H1 (cell line): ENCODE results near the gene RAP1GAP. TPM values are rescaled to one million over a fixed set of nuclear protein-coding genes. Genes with fewer than 3 reads are reported as not detected.

Experiments
- CTCF ChIA-PET: fragments of 300-600 bp; sonication (Branson Sonifier 250); formaldehyde crosslinking; loops from one replicate; lab custom pipeline; 2021; ENCODE audit not compliant: partially characterized antibody; lab: Charles Lee
- POLR2A ChIA-PET: fragments of 300-600 bp; sonication (Branson Sonifier 250); formaldehyde crosslinking; loops from one replicate; lab custom pipeline; 2021; ENCODE audit warnings: inconsistent platforms; ENCODE audit not compliant: partially characterized antibody; lab: Charles Lee
- DNase-seq, 2 experiments: peaks; one replicate each; pipeline versions ENCODE4 v3.0.0 to v3.0.0-alpha.2; 2010 to 2022; ENCODE audit warnings: low spot score in 2 of 2, low read depth in 1 of 2, mixed read lengths in 1 of 2
- FAIRE-seq: peaks from 2 replicates; lab custom pipeline; 2011; peaks lifted over from hg19 to GRCh38; lab: Jason Lieb, UNC
- H2AFZ ChIP-seq: 2 replicates; pipeline ENCODE4 v1.8.1; 2012; ENCODE audit warnings: low read length, inconsistent platforms
- H2AK5ac ChIP-seq: 2 replicates; pipeline ENCODE4 v1.6.1; 2013; ENCODE audit warnings: low read depth, low read length
- H2BK120ac ChIP-seq: replicated peaks from 2 replicates; pipeline ENCODE3; 2013; ENCODE audit warnings: low read depth, low read length, inconsistent platforms
- H2BK12ac ChIP-seq: 2 replicates; pipeline ENCODE4 v1.6.1; 2013; ENCODE audit warnings: low read depth, low read length
- H2BK15ac ChIP-seq: 2 replicates; pipeline ENCODE4 v1.6.1; 2013; ENCODE audit warnings: low read length
- H2BK20ac ChIP-seq: 2 replicates; pipeline ENCODE4 v1.6.1; 2013; ENCODE audit warnings: low read length
- H2BK5ac ChIP-seq: 2 replicates; pipeline ENCODE4 v1.6.1; 2013; ENCODE audit warnings: low read depth, low read length
- H3K14ac ChIP-seq: 2 replicates; pipeline ENCODE4 v1.6.1; 2013; ENCODE audit warnings: inconsistent platforms; ENCODE audit not compliant: insufficient read length
- H3K18ac ChIP-seq: 2 replicates; pipeline ENCODE4 v1.6.1; 2013; ENCODE audit warnings: low read length; ENCODE audit errors: extremely low read depth
- H3K23ac ChIP-seq: 2 replicates; pipeline ENCODE4 v1.6.1; 2013; ENCODE audit warnings: inconsistent platforms; ENCODE audit not compliant: insufficient read length
- H3K23me2 ChIP-seq: 2 replicates; pipeline ENCODE4 v1.6.1; 2013; ENCODE audit warnings: low read depth, low read length
- H3K27ac ChIP-seq: 2 replicates; pipeline ENCODE4 v1.6.1; 2011; ENCODE audit warnings: low read depth, low read length, inconsistent platforms
- H3K27me3 ChIP-seq, 4 experiments: replicated peaks in 1 of 4; 1 replicate in 1 of 4; 2 replicates in 3 of 4; pipeline versions ENCODE4 v1.6.1 to v1.8.1; 2011 to 2013; ENCODE audit warnings: low read length in 3 of 4, mild to moderate bottlenecking in 3 of 4, inconsistent platforms in 2 of 4, mixed read lengths in 2 of 4, moderate library complexity in 1 of 4; ENCODE audit not compliant: control insufficient read depth in 3 of 4, insufficient read depth in 3 of 4; ENCODE audit errors: extremely low read depth in 1 of 4
- H3K36me3 ChIP-seq, 4 experiments: 2 replicates each; pipeline versions ENCODE4 v1.6.1 to v1.8.1; 2011 to 2013; ENCODE audit warnings: mild to moderate bottlenecking in 4 of 4, low read length in 3 of 4, moderate library complexity in 2 of 4, control low read depth in 1 of 4, inconsistent platforms in 1 of 4; ENCODE audit not compliant: insufficient read depth in 4 of 4, control insufficient read depth in 2 of 4
- H3K4ac ChIP-seq: replicated peaks from 2 replicates; pipeline ENCODE3; 2013; ENCODE audit warnings: low read length, low read depth, mixed read lengths, inconsistent platforms; ENCODE audit not compliant: insufficient read length
- H3K4me1 ChIP-seq, 4 experiments: replicated peaks in 1 of 4; 1 replicate in 1 of 4; 2 replicates in 3 of 4; pipeline versions ENCODE4 v1.6.1 to v1.8.1; 2011 to 2013; ENCODE audit warnings: low read length in 3 of 4, inconsistent platforms in 2 of 4, mixed read lengths in 1 of 4; ENCODE audit not compliant: insufficient read depth in 4 of 4, control insufficient read depth in 3 of 4
- H3K4me2 ChIP-seq, 2 experiments: 2 replicates each; pipeline versions ENCODE4 v1.6.1 to v1.8.1; 2011 to 2013; ENCODE audit warnings: low read depth in 2 of 2, low read length in 2 of 2, control low read depth in 1 of 2, inconsistent platforms in 1 of 2, mild to moderate bottlenecking in 1 of 2; ENCODE audit not compliant: insufficient read depth in 1 of 2
- H3K4me3 ChIP-seq, 4 experiments: fragments of 200-600, 300-600 bp in 1 of 4; sonication (generic), shearing (Covaris generic), sonication (Bioruptor Twin) in 1 of 4; 2 replicates each; pipeline versions ENCODE4 v1.5.1 to v1.8.1; 2011 to 2016; ENCODE audit warnings: low read length in 4 of 4, low read depth in 3 of 4, control low read depth in 2 of 4, inconsistent platforms in 2 of 4, mild to moderate bottlenecking in 2 of 4, mixed read lengths in 1 of 4, moderate library complexity in 1 of 4; ENCODE audit not compliant: insufficient read depth in 2 of 4; ENCODE audit errors: extremely low read depth in 1 of 4
- H3K56ac ChIP-seq: replicated peaks from 2 replicates; pipeline ENCODE3; 2013; ENCODE audit warnings: low read depth, mild to moderate bottlenecking, mixed read lengths, low read length, inconsistent platforms; ENCODE audit not compliant: insufficient read length
- H3K79me1 ChIP-seq: 2 replicates; pipeline ENCODE4 v1.6.1; 2013; ENCODE audit warnings: low read depth, low read length, control low read depth
- H3K79me2 ChIP-seq, 2 experiments: 2 replicates each; pipeline versions ENCODE4 v1.6.1 to v1.8.1; 2012 to 2013; ENCODE audit warnings: low read length in 2 of 2, mild to moderate bottlenecking in 2 of 2, inconsistent platforms in 1 of 2; ENCODE audit not compliant: insufficient read depth in 2 of 2, control insufficient read depth in 1 of 2
- H3K9ac ChIP-seq, 4 experiments: replicated peaks in 1 of 4; 1 replicate in 1 of 4; 2 replicates in 3 of 4; pipeline versions ENCODE4 v1.6.1 to v1.8.1; 2011 to 2013; ENCODE audit warnings: low read depth in 3 of 4, low read length in 3 of 4, control low read depth in 2 of 4, mild to moderate bottlenecking in 2 of 4, moderate library complexity in 2 of 4, inconsistent platforms in 1 of 4; ENCODE audit errors: extremely low read depth in 1 of 4
- H3K9me3 ChIP-seq, 2 experiments: 2 replicates each; pipeline versions ENCODE4 v1.6.1 to v1.8.1; 2012 to 2013; ENCODE audit warnings: mild to moderate bottlenecking in 2 of 2, moderate library complexity in 2 of 2, control low read depth in 1 of 2, inconsistent platforms in 1 of 2, low read depth in 1 of 2, low read length in 1 of 2, mixed read lengths in 1 of 2; ENCODE audit not compliant: insufficient read depth in 2 of 2
- H4K20me1 ChIP-seq, 2 experiments: replicated peaks in 1 of 2; 2 replicates each; pipeline versions ENCODE3 to v1.8.1; 2011 to 2013; ENCODE audit warnings: inconsistent platforms in 2 of 2, low read length in 2 of 2, mild to moderate bottlenecking in 1 of 2; ENCODE audit not compliant: insufficient read depth in 2 of 2, control insufficient read depth in 1 of 2
- H4K5ac ChIP-seq: 2 replicates; pipeline ENCODE4 v1.6.1; 2013; ENCODE audit warnings: low read length, low read depth, mixed read lengths, inconsistent platforms; ENCODE audit not compliant: insufficient read length
- H4K8ac ChIP-seq: 2 replicates; pipeline ENCODE4 v1.8.0; 2013; ENCODE audit warnings: mild to moderate bottlenecking, moderate library complexity, low read length, inconsistent platforms; ENCODE audit not compliant: insufficient read depth; ENCODE audit errors: extremely low read depth
- H4K91ac ChIP-seq: replicated peaks from 2 replicates; pipeline ENCODE3; 2013; ENCODE audit warnings: low read length, mixed read lengths, inconsistent platforms; ENCODE audit not compliant: insufficient read length
- MAFK ChIP-seq: IDR thresholded peaks from 2 replicates; pipeline ENCODE4 v1.6.1; 2012; ENCODE audit warnings: low read depth, mild to moderate bottlenecking, improper control_type of control experiment, low read length
- NANOG ChIP-seq: IDR thresholded peaks from 2 replicates; pipeline ENCODE4 v1.6.1; 2011; ENCODE audit warnings: low read length, low read depth, mild to moderate bottlenecking, inconsistent platforms; ENCODE audit not compliant: insufficient read depth, poor library complexity, severe bottlenecking
- POU5F1 ChIP-seq: IDR thresholded peaks from 2 replicates; pipeline ENCODE4 v1.6.1; 2011; ENCODE audit warnings: low read depth, mild to moderate bottlenecking, low read length, moderate library complexity
- TAF1 ChIP-seq: IDR thresholded peaks from 2 replicates; pipeline ENCODE4 v1.6.1; 2011; ENCODE audit warnings: mild to moderate bottlenecking, low read depth, low read length
- WGBS, 2 experiments: shearing (Covaris generic) in 1 of 2; methylation state at CpG; one replicate each; pipeline versions ENCODE4 v1.1.6 to v1.1.7; 2013 to 2015; ENCODE audit warnings: low lambda C conversion rate in 2 of 2, mixed read lengths in 2 of 2, inconsistent platforms in 1 of 2, low coverage in 1 of 2, missing lambda C conversion rate in 1 of 2; ENCODE audit not compliant: insufficient replicate concordance in 2 of 2, insufficient coverage in 1 of 2, insufficient read length in 1 of 2; ENCODE audit errors: extremely low coverage in 1 of 2, missing lambda C conversion rate in 1 of 2; 5-methylcytosine and 5-hydroxymethylcytosine counted together
- polyA plus RNA-seq, 7 experiments: library from polyadenylated mRNA; depleted of rRNA in 3 of 7; stranded (reverse) in 5 of 7; unstranded in 2 of 7; fragments of >200 nt in 5 of 7; fragments of 200-250 nt in 2 of 7; gene quantifications; 1 replicate in 5 of 7; 2 replicates in 1 of 7; 4 replicates in 1 of 7; pipeline versions ENCODE4 v1.2.1 to v1.2.3, GENCODE V29; 2011 to 2013; ENCODE audit warnings: missing spikeins in 2 of 7, mixed read lengths in 2 of 7
- total RNA-seq: library from RNA; stranded (reverse); fragmentation: NEBNext Ultra II Directional; extraction: Animal tissue kit (Norgen Biotek cat#: 25700); gene quantifications from 2 replicates; pipeline ENCODE4 v1.2.1, GENCODE V29; 2021

The RAP1GAP gene
- total and polyA plus RNA-seq, 2 of the 8 experiments (the other 6 are each of a cell fraction or from before 2014, with no cell fraction given) = 8.4 TPM

GRCh38 chr1:21576798-21577187 is 92.4 kb downstream of the RAP1GAP start:
- 84% methylated on average over 5 of the region's 5 CpGs; no CpG with 5 or more reads in 1 of the 2 experiments for WGBS, 2 experiments

More at GRCh38 chr1:21576798-21577187, 92.4 kb downstream of the RAP1GAP start:
- no peak overlapping the region for H4K5ac ChIP-seq
- H3K4ac ChIP-seq = no peak overlapping the region
- no peaks in the 10 kb centered on the region; a peak in 4 of 7 replicates for H3K27me3 ChIP-seq
- H3K27ac ChIP-seq = no peak overlapping the region
- no peak overlapping the region for H2BK5ac ChIP-seq
- no peak overlapping the region for H2AFZ ChIP-seq
- H2BK15ac ChIP-seq = no peak overlapping the region
- peaks cover 0 to 4% of the 10 kb centered on the region in 2 experiments for H4K20me1 ChIP-seq
- no peak for TF ChIP-seq TAF1
- TF ChIP-seq NANOG = no peak
- TF ChIP-seq POU5F1 = no peak
- no peak for TF ChIP-seq MAFK
- H3K18ac ChIP-seq = no peak overlapping the region
- H2AK5ac ChIP-seq = no peak overlapping the region
- no peak overlapping the region for H2BK12ac ChIP-seq
- no peak overlapping the region for H3K14ac ChIP-seq
- H3K23me2 ChIP-seq = peaks cover 3% of the 10 kb centered on the region; the same call in 1 of the 2 replicates
- FAIRE-seq (no peak), DNase-seq (no peak)
- ChIA-PET CTCF (interaction anchor here (1.3 to 3.0 kb wide), 2 partner anchors 19 to 206 kb away, joined by 4 to 10 read pairs; no protein-coding TSS in a partner anchor), POLR2A (no interaction called here)
- peaks cover 2 to 7% (median 4%) of the 10 kb centered on the region in 4 experiments; a peak in 6 of 7 replicates for H3K4me1 ChIP-seq
- no peaks in the 10 kb centered on the region; the same call in none of the 2 replicates for H3K79me1 ChIP-seq
- no peak overlapping the region for H2BK120ac ChIP-seq
- no peak overlapping the region for H3K23ac ChIP-seq
- peaks cover 0 to 4% (median 2%) of the 10 kb centered on the region in 4 experiments; a peak in 4 of 8 replicates for H3K36me3 ChIP-seq
- no peak overlapping the region for H3K9ac ChIP-seq
- H3K79me2 ChIP-seq = no peaks in the 10 kb centered on the region
- H2BK20ac ChIP-seq = no peak overlapping the region
- H3K56ac ChIP-seq = no peak overlapping the region
- no peak overlapping the region for H4K8ac ChIP-seq
- no peak overlapping the region for H4K91ac ChIP-seq
- H3K9me3 ChIP-seq = no peaks in the 10 kb centered on the region
- H3K4me3 ChIP-seq = no peak overlapping the region
- H3K4me2 ChIP-seq = no peak overlapping the region
